ENCODE results near the gene KL.

GRCh38 chr13:32988608-32989289 lies 27.5 kb upstream of the KL start:
- TF ChIP-seq CTCF (IDR thresholded peaks at IDR 0.05 in 4 of 5, conservative IDR thresholded peaks at IDR 0.05 in 1 of 5) (no peak), POLR2A (IDR thresholded peaks at IDR 0.05) (no peak)

All from gastrocnemius medialis (tissue), 4 donors.